ENCODE measurements around the gene CIITA.

DNA sequence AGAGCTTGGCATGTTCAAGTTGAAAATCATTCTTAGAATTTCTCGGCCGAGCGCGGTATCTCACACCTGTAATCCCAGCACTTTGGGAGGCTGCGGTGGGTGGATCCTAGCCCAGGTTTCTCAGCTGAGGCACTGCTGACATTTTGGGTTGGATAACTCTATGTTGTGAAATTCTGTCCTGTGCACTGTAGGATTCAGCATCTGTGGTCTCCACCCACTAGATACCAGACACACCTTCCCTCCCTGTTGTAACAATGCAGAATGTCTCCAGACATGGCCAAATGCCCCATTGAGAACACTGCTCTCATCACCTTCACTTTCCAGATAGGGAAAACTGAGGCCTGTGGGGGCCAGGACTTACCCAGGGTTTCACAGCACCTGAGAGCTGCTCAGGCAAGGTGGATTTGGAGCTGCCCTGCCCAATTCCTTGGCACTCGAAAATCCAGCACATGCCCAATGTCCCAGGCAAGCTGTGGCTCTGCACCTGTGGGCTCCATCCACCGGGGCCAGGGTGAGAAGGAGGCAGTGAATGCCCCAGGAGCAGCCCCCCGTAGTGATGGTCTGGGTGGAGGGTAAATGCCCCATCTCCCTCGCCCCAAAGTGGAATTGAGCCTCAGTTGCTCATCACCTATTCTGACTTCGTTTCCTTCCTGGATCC is 38.3 kb upstream of the CIITA start:
- TF ChIP-seq, protein P1, sequence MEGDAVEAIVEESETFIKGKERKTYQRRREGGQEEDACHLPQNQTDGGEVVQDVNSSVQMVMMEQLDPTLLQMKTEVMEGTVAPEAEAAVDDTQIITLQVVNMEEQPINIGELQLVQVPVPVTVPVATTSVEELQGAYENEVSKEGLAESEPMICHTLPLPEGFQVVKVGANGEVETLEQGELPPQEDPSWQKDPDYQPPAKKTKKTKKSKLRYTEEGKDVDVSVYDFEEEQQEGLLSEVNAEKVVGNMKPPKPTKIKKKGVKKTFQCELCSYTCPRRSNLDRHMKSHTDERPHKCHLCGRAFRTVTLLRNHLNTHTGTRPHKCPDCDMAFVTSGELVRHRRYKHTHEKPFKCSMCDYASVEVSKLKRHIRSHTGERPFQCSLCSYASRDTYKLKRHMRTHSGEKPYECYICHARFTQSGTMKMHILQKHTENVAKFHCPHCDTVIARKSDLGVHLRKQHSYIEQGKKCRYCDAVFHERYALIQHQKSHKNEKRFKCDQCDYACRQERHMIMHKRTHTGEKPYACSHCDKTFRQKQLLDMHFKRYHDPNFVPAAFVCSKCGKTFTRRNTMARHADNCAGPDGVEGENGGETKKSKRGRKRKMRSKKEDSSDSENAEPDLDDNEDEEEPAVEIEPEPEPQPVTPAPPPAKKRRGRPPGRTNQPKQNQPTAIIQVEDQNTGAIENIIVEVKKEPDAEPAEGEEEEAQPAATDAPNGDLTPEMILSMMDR (IDR thresholded peaks at IDR 0.05), result no peak
- TF ChIP-seq POLR2A (IDR thresholded peaks at IDR 0.05), result no peak

Measured in adrenal gland (tissue), 5 donors.